Endometrial microvascular endothelial cells (primary cell): Measurements from ENCODE around the gene HNRNPCL4. TPM values are rescaled to one million over a fixed set of nuclear protein-coding genes. Genes with fewer than 3 reads are reported as not detected.
"Not testable (repeated sequence)": the region's sequence is repeated elsewhere in the genome, so short reads cannot be mapped to it uniquely, and the experiment has no call there.

Source experiments
- in situ Hi-C: cut with HindIII; loops from 2 replicates; pipeline ENCODE4 v1.10.0; 2017; ENCODE audit warnings: low sequenced_read_pairs, low pct_unique_long_range_greater_than_20kb; ENCODE audit errors: inconsistent ontology term
- total RNA-seq: library from RNA; depleted of rRNA; stranded (reverse); fragments of >200 nt; gene quantifications from one replicate; pipeline ENCODE4 v1.2.3, GENCODE V29; 2015; ENCODE audit errors: inconsistent ontology term

Gene HNRNPCL4
- total RNA-seq = not detected

DNA sequence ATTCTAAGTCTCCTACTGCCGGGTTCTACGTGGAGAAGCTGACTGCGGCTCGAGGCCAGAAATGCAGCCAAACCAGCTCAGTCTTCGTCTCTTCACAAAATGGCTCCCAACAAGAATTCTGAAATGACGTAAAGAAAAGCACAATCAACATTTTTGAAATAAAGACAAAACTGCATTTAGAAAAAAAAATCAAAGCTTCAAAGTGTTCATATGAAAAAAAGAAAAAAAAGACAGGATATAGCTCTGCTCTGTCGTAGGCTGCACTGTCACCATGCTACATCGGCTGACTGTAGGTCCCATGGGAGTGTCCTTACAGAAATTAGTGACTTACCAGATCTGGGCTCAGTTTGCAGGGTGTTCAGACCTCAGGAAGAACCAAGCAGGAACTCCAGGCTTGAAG is at the start of gene HNRNPCL4:
TSS of gene HNRNPCL4 (minus strand) at position 101 of the 400 bp plus-strand sequence. CDS start 164 bp downstream, outside the sequence.
- in situ Hi-C loops = not testable (repeated sequence)

- in situ Hi-C loops = not testable (repeated sequence)
These were observed 43.3 kb upstream of the HNRNPCL4 start for GRCh38 chr1:13208712-13209111.

GRCh38 chr1:13201309-13201708 is 35.9 kb upstream of the HNRNPCL4 start, which contains the start of gene PRAMEF13:
Gene PRAMEF13, minus strand, starts transcription at chr1:13201409. Its CDS starts 1,820 bp downstream, at chr1:13199589.
- in situ Hi-C loops = not testable (repeated sequence)

DNA sequence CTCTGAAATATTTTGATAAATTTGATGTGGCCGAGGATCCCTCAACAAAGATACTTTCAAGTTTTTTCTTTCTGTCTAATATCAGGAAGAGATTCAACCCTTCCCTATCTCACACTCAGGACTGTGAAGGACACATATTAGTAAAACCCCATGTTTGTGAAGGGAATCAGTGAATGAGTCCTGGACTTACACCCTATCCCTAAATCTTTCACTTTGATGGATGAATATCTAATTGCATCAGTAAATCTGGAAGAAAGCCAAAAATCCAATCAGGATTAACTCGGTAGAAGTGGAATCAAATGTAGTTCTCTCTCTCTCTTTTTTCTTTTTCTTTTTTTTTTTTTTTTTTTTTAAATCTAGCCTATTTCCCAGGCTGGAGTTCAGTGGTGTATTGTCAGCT is 6.1 kb upstream of the HNRNPCL4 start, which contains the start of gene PRAMEF9:
TSS of gene PRAMEF9 (plus strand) at position 301 of the 400 bp plus-strand sequence. CDS start 3,433 bp downstream, outside the sequence.
- in situ Hi-C loops = not testable (repeated sequence)

- in situ Hi-C loops = not testable (repeated sequence)
These were observed 9.5 kb downstream of the HNRNPCL4 start, which contains the start of gene PRAMEF26 for GRCh38 chr1:13155909-13156308. Gene PRAMEF26, minus strand, starts transcription at chr1:13156009. Its CDS starts 2,914 bp downstream, at chr1:13153095.

GRCh38 chr1:13116754-13117153 is 48.7 kb downstream of the HNRNPCL4 start, which contains the start of gene HNRNPCL2:
Gene HNRNPCL2, minus strand, starts transcription at chr1:13116854. Its CDS starts 454 bp downstream, at chr1:13116400.
- in situ Hi-C loops = not testable (repeated sequence)

Other genes starting within 250 kb of the HNRNPCL4 start
- gene PRAMEF7, start 249.0 kb downstream of the HNRNPCL4 start, total RNA-seq = not detected
- gene PRAMEF6, start 218.1 kb downstream of the HNRNPCL4 start, total RNA-seq = not detected
- gene PRAMEF27, start 109.1 kb downstream of the HNRNPCL4 start, total RNA-seq = not detected
- not detected for gene HNRNPCL3, start 104.9 kb downstream of the HNRNPCL4 start, total RNA-seq
- not detected for gene PRAMEF25, start 94.9 kb downstream of the HNRNPCL4 start, total RNA-seq
- not detected for gene HNRNPCL2, start 48.8 kb downstream of the HNRNPCL4 start, total RNA-seq
- not detected for gene PRAMEF26, start 9.6 kb downstream of the HNRNPCL4 start, total RNA-seq
- not detected for gene PRAMEF9, start 6.2 kb upstream of the HNRNPCL4 start, total RNA-seq
- not detected for gene PRAMEF13, start 35.8 kb upstream of the HNRNPCL4 start, total RNA-seq
- gene PRAMEF18, start 60.5 kb upstream of the HNRNPCL4 start, total RNA-seq = not detected
- gene PRAMEF5, start 88.6 kb upstream of the HNRNPCL4 start, total RNA-seq = not detected
- not detected for gene PRAMEF8, start 119.5 kb upstream of the HNRNPCL4 start, total RNA-seq
- gene PRAMEF33, start 137.9 kb upstream of the HNRNPCL4 start, total RNA-seq = not detected
- not detected for gene PRAMEF15, start 149.9 kb upstream of the HNRNPCL4 start, total RNA-seq
- gene PRAMEF14, start 181.5 kb upstream of the HNRNPCL4 start, total RNA-seq = not detected
- not detected for gene PRAMEF19, start 206.3 kb upstream of the HNRNPCL4 start, total RNA-seq
- not detected for gene PRAMEF17, start 224.0 kb upstream of the HNRNPCL4 start, total RNA-seq
- gene PRAMEF20, start 244.8 kb upstream of the HNRNPCL4 start, total RNA-seq = not detected